ENCODE measurements around the gene ERAL1. TPM values are rescaled to one million over a fixed set of nuclear protein-coding genes. Genes with fewer than 3 reads are reported as not detected.

Gene ERAL1
- polyA plus RNA-seq, 1 donor (not counting 4 experiments of a cell fraction or from before 2014, with no cell fraction given): 46.5 TPM

GRCh38 chr17:28888832-28889231 lies 34.0 kb downstream of the ERAL1 start:
- no peak overlapping the region for H3K4me2 ChIP-seq (ENCODE audit: control insufficient read depth, extremely low read depth, insufficient read depth, low read depth, low read length)
- TF ChIP-seq EZH2 (IDR thresholded peaks at IDR 0.05; ENCODE audit: low read length): no peak
- no peaks in the 10 kb centered on the region for H3K9me1 ChIP-seq (ENCODE audit: control insufficient read depth, extremely low read depth, insufficient read depth, low read length)
- no peaks in the 10 kb centered on the region for H4K20me1 ChIP-seq (ENCODE audit: control insufficient read depth, extremely low read depth, insufficient read depth, low read length)
- H3K27me3 ChIP-seq (ENCODE audit: control insufficient read depth, extremely low read depth, insufficient read depth, low read length): no peaks in the 10 kb centered on the region
- H2AFZ ChIP-seq (ENCODE audit: control insufficient read depth, low read length): no peak overlapping the region
- DNase-seq (ENCODE audit: low read depth, low spot score) (no peak), FAIRE-seq (no peak)
- H3K4me1 ChIP-seq (ENCODE audit: control insufficient read depth, extremely low read depth, insufficient read depth, low read length): peaks cover 12% of the 10 kb centered on the region
- peaks cover 6% of the 10 kb centered on the region for H3K79me2 ChIP-seq (ENCODE audit: control insufficient read depth, insufficient read depth, low read length)
- H3K9ac ChIP-seq (ENCODE audit: control insufficient read depth, extremely low read depth, insufficient read depth, low read length): no peak overlapping the region
- no peak overlapping the region for H3K4me3 ChIP-seq (ENCODE audit: control insufficient read depth in 2 of 3, extremely low read depth in 1 of 3, insufficient read depth in 2 of 3, low read depth in 1 of 3, low read length in 3 of 3)
- no peaks in the 10 kb centered on the region for H3K9me3 ChIP-seq (ENCODE audit: control insufficient read depth, low read depth, low read length)
- H3K27ac ChIP-seq (ENCODE audit: control insufficient read depth, insufficient read depth, low read length): no peak overlapping the region
- dilution Hi-C loops (cut with MboI; ENCODE audit: extremely low pct_ligation_motif_present, low sequenced_read_pairs): no loop called here
- peaks cover 13 to 17% of the 10 kb centered on the region in 2 experiments for H3K36me3 ChIP-seq (ENCODE audit: control insufficient read depth in 2 of 2, extremely low read depth in 1 of 2, insufficient read depth in 2 of 2, low read length in 2 of 2)

- FAIRE-seq (no peak), DNase-seq (ENCODE audit: low read depth, low spot score) (no peak)
- TF ChIP-seq CTCF (optimal IDR thresholded peaks at IDR 0.05 in 1 of 3, IDR thresholded peaks at IDR 0.05 in 1 of 3, conservative IDR thresholded peaks at IDR 0.05 in 1 of 3; ENCODE audit: extremely low read depth in 1 of 3, insufficient read depth in 2 of 3, low read length in 3 of 3): no peak
- no peak for TF ChIP-seq EZH2 (IDR thresholded peaks at IDR 0.05; ENCODE audit: low read length)
- H3K36me3 ChIP-seq (ENCODE audit: control insufficient read depth in 2 of 2, extremely low read depth in 1 of 2, insufficient read depth in 2 of 2, low read length in 2 of 2): peaks cover 9 to 11% of the 10 kb centered on the region in 2 experiments
- no peaks in the 10 kb centered on the region for H3K27me3 ChIP-seq (ENCODE audit: control insufficient read depth, extremely low read depth, insufficient read depth, low read length)
- no peak overlapping the region for H3K4me3 ChIP-seq (ENCODE audit: control insufficient read depth in 2 of 3, extremely low read depth in 1 of 3, insufficient read depth in 2 of 3, low read depth in 1 of 3, low read length in 3 of 3)
- H3K9me3 ChIP-seq (ENCODE audit: control insufficient read depth, low read depth, low read length): no peaks in the 10 kb centered on the region
- peaks cover 16% of the 10 kb centered on the region for H3K4me1 ChIP-seq (ENCODE audit: control insufficient read depth, extremely low read depth, insufficient read depth, low read length)
- H3K79me2 ChIP-seq (ENCODE audit: control insufficient read depth, insufficient read depth, low read length): peaks cover 6% of the 10 kb centered on the region
- no peaks in the 10 kb centered on the region for H4K20me1 ChIP-seq (ENCODE audit: control insufficient read depth, extremely low read depth, insufficient read depth, low read length)
- H3K27ac ChIP-seq (ENCODE audit: control insufficient read depth, insufficient read depth, low read length): no peak overlapping the region
- no peak overlapping the region for H3K9ac ChIP-seq (ENCODE audit: control insufficient read depth, extremely low read depth, insufficient read depth, low read length)
- no peaks in the 10 kb centered on the region for H3K9me1 ChIP-seq (ENCODE audit: control insufficient read depth, extremely low read depth, insufficient read depth, low read length)
- no peak overlapping the region for H3K4me2 ChIP-seq (ENCODE audit: control insufficient read depth, extremely low read depth, insufficient read depth, low read depth, low read length)
- dilution Hi-C loops (cut with MboI; ENCODE audit: extremely low pct_ligation_motif_present, low sequenced_read_pairs): no loop called here
- H2AFZ ChIP-seq (ENCODE audit: control insufficient read depth, low read length): no peak overlapping the region
Measured at GRCh38 chr17:28889996-28890395, 35.2 kb downstream of the ERAL1 start.

DNA sequence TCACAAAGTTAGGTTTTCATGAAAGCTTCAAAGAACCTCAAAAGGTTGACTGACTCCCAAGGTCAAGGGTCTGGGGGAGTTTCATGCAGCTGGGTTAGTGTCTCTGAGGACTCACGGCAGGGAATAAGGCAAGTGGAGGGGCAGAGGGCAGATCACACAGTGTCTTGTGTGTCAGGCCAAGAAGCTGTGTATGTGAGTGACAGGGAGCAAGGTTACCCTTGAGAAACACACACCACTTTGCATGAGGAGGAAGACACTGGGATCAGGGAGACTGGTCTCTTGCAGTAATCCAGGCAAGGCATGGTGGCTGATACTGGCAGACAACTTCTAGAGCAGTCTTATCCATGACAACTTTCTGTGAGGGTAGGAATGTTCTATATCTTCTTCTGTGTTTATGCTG lies 36.4 kb downstream of the ERAL1 start:
- Histone ChIP-seq H3K27ac (ENCODE audit: control insufficient read depth, insufficient read depth, low read length) (no peak overlapping the region), H3K4me2 (ENCODE audit: control insufficient read depth, extremely low read depth, insufficient read depth, low read depth, low read length) (no peak overlapping the region), H3K9me3 (ENCODE audit: control insufficient read depth, low read depth, low read length) (no peaks in the 10 kb centered on the region), H3K9ac (ENCODE audit: control insufficient read depth, extremely low read depth, insufficient read depth, low read length) (no peak overlapping the region), H3K9me1 (ENCODE audit: control insufficient read depth, extremely low read depth, insufficient read depth, low read length) (peaks cover 3% of the 10 kb centered on the region), H4K20me1 (ENCODE audit: control insufficient read depth, extremely low read depth, insufficient read depth, low read length) (no peaks in the 10 kb centered on the region), H3K4me3 (ENCODE audit: control insufficient read depth in 2 of 3, extremely low read depth in 1 of 3, insufficient read depth in 2 of 3, low read depth in 1 of 3, low read length in 3 of 3) (no peak overlapping the region), H3K36me3 (ENCODE audit: control insufficient read depth in 2 of 2, extremely low read depth in 1 of 2, insufficient read depth in 2 of 2, low read length in 2 of 2) (peaks cover 4 to 6% of the 10 kb centered on the region in 2 experiments), H3K79me2 (ENCODE audit: control insufficient read depth, insufficient read depth, low read length) (peaks cover 13% of the 10 kb centered on the region), H3K27me3 (ENCODE audit: control insufficient read depth, extremely low read depth, insufficient read depth, low read length) (no peaks in the 10 kb centered on the region), H3K4me1 (ENCODE audit: control insufficient read depth, extremely low read depth, insufficient read depth, low read length) (peaks cover 21% of the 10 kb centered on the region), H2AFZ (ENCODE audit: control insufficient read depth, low read length) (no peak overlapping the region)
- no peak for FAIRE-seq
- TF ChIP-seq EZH2 (IDR thresholded peaks at IDR 0.05; ENCODE audit: low read length) (no peak), CTCF (optimal IDR thresholded peaks at IDR 0.05 in 1 of 3, IDR thresholded peaks at IDR 0.05 in 1 of 3, conservative IDR thresholded peaks at IDR 0.05 in 1 of 3; ENCODE audit: extremely low read depth in 1 of 3, insufficient read depth in 2 of 3, low read length in 3 of 3) (no peak)
- dilution Hi-C loops (cut with MboI; ENCODE audit: extremely low pct_ligation_motif_present, low sequenced_read_pairs): no loop called here
- DNase-seq (ENCODE audit: low read depth, low spot score): no peak

Measured in keratinocyte (primary cell).